GM04503 (cell line): ENCODE data around the gene LONRF2.
A peak's percentile ranks its signal among the peaks of the same experiment; 100 is the strongest.

Experiments
- DNase-seq: peaks from one replicate; pipeline ENCODE4 v3.0.0-alpha.2; 2012; ENCODE audit warnings: low read depth

LONRF2 gene

DNA sequence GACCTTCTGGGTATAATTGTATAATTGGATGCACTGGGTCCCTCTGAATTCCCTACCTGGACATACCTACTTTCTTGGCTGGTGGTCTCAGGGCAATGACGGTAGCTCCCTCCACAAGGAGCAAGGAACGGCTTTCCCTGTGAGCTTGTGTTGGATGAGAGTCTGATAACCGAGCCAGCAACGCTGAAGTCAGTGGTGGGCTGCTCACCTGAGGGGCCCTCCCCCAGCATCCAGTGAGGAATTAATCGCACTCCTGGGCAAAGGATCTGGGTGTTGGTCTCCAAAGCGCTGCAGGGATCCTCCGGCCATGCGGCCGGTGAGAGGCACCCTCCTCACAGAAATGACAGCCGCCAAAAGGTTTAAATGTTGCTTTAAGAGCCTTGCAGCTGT, 47.1 kb downstream of the LONRF2 start:
- no peak for DNase-seq

DNA sequence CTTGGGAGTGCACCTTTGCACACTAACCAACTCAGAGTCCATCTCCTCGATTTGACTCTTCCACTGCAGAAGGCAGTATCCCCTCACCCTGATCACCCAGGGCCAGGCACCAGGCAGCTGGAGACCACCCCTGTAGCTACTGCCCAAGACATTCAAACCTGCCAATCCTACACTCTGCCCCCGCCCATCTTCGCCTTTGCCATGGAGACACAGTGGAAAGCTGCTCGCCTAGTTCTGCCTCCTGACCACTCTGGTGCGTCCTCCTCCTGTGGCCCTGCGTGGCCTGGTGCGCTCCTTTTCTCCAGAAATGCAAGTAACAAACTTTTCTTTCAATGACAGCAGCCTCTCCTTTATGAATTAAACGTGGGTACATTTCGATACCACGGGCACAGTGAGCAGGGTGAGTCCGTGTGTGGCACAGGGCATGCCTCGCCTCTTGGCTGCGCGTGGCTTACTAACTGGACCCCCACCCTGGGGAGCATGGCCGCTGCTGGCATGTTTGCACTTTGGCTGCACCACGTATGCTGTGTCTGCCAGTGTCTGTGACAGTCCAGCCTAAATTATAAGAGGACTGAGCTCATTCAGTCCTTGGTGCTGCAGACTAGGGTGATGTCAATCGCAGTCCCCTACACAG, 47.6 kb downstream of the LONRF2 start:
- no peak for DNase-seq

DNA sequence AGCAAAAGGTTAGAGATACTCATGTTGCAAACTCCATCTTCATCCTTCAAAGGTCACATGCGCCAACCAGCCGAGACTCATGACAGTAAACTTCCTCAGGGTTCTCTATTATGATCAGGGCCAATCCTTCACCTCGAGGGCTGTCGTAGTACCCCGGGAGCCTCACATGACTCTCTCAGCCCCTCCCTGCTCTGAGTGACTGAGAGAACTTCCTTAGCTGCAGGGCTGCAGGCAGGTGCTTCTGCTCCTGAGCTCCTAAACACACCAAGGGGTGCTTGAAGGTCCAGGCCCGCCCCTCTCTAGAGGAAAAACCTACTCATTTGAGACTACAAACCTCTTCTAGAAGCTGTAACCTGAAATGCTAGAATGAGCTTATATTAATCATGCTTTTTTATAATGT, 48.2 kb downstream of the LONRF2 start:
- DNase-seq, result no peak

DNA sequence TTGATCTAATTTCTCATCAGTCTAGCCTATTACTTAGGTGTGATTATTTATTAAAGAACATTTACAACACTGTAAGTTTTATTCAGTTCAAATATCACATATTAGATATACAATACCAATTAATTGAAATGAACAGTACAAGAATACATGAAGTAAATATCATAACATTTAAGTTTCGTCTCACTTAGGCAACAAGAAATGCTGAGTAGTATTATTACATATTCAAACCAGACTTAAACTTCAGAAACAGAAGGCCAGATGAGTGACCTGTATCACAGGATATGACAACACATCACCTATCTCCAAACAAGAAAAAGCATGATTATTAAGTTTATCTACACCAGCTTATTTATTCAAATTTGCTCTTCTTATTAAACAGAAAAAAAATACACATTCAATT, 48.9 kb downstream of the LONRF2 start:
- DNase-seq, result no peak

DNA sequence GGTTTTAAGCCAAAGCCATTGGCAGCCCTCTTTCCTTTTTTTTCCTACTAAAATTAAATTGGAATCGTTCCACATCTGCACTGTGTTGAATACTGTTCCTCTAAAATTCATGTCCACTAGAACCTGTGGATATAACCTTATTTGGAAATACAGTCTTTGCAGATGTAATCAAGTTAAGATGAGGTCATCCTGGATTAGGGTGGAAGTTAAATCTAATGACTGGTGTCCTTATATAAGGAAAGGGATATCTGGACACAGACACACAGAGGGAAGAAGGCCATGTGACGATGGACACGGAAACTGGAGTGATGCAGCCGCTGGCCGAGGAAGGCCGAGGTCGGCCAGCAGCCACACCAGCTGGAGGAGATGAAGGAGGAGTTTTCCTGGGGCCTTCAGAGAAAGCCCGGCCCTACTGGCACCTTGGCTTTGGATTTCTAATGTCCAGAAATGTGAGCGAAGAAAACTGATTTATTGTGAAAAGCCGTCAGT, 49.4 kb downstream of the LONRF2 start:
- no peak for DNase-seq

DNA sequence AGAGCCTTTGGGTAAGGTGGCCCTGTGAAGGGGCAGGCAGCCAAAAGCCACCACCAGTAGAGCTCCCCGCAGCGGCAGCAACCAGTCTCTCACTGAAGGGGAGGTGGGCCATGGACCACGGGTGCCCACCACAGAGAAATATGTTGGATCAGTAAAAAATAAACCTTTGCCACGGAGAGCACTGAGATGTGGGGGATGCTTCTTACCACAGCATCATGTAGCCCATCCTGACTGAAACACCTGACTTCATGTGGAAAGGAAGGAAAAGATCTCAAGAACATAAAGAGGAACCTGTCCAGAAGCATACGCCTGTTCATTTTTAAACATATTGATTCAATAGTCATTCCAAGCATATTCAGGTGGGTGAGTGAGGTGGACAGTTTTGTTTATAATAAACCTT, 51.1 kb downstream of the LONRF2 start:
- no peak for DNase-seq

DNA sequence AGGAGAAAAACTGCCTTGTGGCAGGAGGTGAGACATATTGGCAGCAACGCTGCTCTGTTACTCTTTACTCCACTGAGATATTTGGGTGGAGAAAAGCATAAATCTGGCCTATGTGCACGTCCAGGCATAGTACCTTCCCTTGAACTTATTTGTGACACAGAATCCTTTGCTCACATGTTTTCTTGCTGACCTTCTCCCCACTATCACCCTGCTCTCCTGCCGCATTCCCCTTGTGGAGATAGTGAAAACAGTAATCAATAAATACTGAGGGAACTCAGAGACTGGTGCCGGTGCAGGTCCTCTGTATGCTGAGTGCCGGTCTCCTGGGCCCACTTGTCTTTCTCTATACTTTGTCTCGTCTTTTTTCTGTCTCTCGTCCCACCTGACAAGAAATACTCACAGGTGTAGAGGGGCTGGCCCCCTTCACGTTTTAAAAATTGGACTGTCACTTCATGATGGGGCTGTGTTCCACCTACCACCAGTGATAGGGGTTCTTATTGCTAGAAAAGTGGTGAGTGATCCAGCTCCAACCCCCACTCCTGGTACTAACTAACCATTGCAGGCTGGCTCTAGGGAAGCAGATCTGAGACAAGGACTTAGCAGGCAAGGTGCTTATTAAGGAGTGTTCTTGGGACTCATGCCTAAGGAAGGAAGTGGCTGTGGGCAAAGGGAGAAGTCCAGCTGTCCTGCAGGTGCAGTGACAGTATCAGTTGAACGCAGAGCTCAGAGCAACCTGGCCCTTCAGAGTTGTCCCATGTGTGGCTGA, 51.7 kb downstream of the LONRF2 start:
- no peak for DNase-seq

DNA sequence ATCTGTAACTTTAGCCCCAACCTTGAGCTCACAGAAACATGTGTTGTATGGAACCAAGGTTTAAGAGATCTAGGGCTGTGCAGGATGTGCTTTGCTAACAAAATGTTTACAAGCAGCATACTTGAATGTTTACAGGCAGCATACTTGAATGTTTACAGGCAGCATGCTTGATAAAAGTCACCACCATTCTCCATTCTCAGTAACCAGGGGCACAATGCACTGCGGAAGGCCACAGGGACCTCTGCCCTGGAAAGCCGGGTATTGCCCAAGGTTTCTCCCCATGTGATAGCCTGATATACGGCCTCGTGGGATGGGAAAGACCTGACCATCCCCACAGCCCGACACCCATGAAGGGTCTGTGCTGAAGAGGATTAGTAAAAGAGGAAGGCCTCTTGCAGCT, 52.4 kb downstream of the LONRF2 start:
- DNase-seq, result no peak

DNA sequence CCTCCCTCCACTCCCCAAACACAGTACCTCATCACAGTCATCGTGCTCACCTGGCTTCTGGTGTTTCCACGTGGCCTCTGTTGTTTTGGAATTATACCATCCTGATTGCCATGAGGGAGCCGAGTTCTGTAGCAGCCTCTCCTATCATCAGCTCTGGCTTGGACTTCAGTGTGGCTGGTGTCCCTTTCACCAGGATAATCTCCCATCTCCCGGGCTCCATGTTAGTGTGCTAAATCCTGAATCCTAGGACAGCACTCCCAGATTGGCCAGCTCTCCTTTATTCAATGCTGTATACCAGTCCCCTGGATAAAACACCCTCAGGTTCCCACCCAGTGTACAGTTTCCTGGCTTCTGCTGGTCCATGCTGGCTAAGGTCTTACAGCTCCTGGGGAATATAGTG, 53.3 kb downstream of the LONRF2 start:
- no peak for DNase-seq

DNA sequence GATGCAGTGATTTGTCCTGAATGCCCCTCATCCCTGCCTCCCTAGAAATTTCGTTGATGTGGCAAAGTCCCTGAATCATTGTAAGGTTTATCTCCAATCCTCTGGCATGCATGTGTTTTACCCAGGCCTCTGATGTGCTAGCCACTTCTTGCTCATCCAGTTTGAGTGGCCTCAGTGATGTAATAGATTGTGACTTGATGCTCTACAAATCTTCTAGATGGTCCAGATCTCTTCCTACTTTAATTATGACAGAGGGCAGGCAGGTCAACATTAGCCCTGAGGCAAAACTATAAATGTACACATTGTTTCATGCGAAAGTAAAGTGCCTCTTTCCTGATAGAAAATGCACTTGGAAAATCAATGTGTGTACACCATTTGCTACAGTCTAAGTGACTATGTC, 54.5 kb downstream of the LONRF2 start:
- DNase-seq, result no peak

DNA sequence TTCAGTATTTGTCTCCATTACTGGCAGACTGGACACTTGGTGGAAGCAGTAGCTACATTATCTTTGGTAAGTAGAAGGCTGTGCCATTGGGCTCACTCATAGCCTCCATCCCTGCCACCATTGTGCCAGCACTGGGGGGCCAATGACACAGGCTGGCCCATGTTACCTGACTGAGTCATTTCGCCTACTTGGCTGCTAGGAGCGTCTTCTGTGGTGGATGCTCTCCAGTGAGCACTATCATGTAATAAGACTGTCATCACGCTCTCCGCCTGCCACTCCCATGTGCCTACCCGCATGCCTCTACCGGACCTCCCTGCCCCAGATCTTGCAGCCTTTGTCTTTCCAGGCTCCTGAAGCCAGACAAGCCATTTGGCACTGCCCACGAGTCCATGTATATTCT, 56.2 kb downstream of the LONRF2 start:
- DNase-seq, result no peak

DNA sequence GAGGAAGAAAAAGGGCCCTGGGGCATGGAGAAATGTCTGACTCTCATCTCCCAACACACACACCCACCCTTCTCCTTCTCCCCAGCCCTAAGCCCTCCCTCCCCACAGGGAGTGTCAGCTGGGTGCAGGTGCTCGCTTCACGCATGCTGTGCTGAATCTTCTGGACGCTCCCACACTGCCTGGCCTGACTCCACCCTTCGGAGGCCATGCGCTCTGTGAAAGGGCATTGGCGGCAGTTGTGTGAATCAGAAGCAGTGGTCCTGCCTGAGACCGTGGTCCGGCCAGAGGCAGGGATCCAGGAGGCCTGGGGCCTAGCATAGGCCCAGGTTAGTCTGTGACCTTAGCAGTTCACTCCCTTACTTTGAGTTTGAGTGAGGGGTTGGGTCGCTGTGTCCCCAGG, 57.1 kb downstream of the LONRF2 start:
- no peak for DNase-seq

DNA sequence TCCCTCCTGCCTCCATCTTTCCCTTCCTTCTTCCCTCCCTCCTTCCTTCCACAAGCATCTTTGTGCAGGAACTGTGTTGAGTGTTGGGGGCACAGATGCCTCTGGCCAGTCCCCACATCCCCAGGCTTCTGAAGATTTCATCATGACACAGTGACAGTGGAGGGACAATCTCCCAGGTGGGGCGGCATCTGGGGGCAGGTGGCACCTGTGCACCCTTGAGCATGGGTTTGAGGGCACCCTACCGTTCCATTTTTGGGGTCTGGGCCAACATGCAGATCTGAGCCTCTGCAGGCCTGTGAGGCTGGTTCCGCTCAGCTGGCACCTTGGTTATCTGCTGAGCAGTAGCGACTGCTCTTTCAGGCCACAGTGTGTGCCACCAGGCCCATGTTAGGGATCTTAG, 57.6 kb downstream of the LONRF2 start:
- DNase-seq, result no peak

DNA sequence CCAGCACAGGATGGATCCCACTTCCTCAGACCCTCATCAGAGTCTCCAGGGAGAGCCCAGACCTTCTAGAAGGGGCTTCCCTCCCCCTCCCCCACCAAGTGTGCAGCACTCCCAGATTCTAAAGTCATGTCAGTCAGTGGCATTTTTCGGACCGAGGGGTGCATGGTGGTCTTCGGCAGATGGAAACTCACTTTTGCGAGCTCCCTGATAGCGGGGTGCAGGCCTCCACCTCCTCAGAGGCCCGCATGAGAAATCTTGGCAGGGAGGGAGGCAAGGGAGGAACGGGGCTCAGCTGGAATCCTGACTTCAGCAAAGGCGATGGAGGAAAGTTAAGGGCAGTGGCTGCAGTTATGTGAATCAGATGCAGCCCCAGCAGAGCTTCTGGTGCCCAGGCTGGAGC, 58.2 kb downstream of the LONRF2 start:
- DNase-seq, result no peak

DNA sequence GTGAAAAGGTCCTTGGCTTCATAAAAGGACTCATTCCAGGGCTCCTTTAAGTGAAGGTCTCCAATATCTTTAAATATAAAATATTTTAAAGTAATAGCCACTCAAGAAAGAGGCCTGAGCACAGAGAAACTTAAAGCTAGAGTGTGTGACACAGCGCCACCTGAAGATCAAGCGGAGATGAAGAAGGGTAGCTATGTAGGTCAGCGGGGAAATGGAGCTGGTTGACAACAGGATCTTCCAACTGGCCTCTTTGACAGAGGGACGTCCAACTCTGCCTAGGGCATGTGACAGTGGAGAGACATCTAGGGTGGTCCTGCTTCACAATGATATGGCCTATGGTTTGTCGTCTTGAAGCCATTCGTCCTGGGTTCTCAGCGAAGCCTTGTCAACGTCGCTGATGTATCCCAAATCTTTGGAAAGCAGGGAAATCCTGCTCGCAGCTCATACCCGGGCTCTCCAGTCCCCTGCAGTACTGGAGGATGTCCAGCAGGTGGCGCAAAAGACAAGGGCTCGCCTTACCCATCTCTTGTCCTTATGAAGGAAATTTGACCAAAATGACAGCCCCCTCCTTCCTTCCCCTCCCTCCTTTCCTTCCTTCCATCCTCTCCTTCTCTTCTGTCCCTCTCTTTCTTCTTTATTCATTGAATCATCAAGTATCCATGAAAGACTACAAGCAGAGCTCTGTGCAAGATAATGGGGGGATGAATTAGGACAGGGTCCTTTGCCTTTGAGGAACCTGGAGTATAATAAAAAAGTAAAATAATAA, 59.6 kb downstream of the LONRF2 start:
- no peak for DNase-seq

DNA sequence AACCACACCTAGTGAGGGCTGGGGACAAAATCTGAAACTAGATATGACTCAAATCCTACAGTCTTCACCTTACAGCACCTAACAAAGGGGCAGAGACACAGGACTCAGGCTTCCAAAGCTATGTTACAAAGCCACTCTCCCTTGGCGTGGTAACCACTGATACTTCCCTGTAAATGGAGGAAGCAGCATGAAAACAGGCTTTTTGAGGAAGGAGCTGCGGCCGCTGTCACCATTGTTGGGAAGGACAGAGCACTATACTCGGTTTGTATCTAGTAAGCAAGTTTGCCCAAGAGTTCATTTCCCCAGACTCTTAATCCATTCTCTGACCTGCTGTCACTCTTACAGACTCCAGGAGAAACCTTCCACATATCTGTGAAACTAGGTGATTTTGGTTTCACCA, 60.3 kb downstream of the LONRF2 start:
- no peak for DNase-seq

DNA sequence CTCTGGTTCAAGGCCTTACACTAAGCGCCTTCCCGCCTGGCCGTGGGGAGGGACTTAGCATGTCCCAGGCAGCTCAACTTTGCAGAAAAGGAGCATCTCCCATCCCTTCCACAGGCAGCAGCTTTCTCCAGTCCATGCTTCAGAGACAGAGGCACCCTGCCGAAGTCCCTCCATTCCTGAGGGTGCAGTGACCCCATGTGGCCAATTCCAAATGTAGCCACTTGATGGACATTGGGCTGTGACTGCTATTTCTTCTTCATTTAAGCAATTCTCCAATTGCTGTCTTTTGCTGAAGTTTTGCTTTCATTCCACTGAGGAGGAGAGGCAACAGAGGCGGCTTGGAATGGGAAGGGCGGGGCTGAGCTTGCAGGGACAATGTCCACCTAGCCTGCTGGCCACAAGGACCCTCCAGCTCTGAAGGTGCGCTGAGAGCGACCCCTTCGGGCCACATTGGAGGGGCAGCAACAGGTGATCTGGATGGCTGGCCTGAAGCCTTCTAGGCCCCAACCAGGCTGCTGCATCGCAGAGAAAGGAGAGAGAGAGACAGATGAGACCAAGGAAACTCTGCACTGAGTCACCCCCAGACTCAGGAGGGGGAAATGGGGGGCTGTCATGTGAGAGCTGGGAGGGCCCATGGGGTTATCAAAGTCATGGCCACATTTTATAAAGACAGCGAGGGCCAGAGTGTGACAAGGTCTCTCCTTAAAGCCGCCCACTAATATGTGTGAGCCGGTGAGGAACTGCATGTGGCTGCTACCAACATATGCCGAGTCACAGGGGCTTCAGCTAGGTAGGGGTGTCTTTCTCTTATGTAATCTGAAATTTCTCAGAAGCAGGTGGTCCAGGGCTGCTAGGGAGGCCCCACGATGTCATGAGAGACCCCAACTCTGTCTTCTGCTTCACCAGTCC, 61.3 kb downstream of the LONRF2 start:
- peak; percentile 23 for DNase-seq

DNA sequence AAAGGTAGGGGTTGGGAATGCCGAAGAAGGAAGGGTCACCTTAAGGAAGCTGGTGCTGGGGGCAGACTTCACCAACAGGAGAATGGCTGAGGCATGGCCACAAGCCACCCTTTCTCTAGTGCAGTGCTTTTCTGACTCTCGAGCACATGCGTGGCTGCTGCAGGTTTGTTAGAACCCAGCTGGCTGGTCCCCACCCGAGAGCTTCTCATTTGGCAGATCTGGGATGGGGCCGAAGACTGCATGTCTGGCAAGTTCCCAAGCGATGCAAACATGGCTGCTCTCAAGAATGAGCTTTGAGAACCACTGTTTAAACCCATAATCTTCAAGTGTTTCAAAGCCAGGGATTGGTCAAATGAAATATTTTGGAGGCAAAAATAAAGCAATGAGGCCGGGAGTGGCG, 63.2 kb downstream of the LONRF2 start:
- no peak for DNase-seq

DNA sequence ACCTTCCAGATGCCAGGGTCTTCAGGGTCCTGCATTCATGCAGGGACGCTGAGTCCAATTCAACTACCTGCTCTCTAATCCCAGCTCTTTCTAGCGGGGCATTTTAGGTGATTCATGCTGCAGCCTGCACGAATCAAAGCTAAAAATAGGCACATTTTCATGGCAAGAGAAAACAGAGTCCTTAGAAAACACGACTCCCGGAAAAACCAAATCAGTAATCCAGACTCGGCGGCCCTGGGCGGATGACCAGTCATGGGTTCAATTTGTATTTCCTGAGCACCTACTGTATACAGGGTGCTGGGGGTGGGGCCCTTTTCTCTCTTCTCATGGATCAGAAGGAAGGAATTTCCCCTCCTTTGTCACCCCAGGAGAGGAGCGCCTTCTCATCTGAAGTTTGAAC, 64.4 kb downstream of the LONRF2 start:
- DNase-seq, result no peak

DNA sequence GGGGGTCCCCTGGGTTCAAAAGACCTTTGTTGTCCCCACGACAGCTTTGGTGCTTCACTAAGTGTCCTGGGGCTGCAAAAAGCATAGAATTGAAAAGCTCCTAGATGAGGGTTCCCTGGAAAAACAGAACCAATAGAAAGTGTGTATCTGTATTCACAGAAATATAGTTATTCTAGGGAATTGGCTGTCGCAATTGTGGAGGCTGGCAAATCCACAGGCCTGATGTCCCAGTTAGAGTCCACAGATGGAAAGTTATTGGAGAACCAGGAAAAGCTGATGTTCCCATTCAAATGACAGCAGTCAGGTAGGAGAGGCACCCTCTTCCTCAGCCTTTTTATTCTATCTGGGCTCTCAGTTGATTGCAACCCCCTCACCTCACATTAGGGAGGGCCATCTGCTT, 65.5 kb downstream of the LONRF2 start:
- no peak for DNase-seq

DNA sequence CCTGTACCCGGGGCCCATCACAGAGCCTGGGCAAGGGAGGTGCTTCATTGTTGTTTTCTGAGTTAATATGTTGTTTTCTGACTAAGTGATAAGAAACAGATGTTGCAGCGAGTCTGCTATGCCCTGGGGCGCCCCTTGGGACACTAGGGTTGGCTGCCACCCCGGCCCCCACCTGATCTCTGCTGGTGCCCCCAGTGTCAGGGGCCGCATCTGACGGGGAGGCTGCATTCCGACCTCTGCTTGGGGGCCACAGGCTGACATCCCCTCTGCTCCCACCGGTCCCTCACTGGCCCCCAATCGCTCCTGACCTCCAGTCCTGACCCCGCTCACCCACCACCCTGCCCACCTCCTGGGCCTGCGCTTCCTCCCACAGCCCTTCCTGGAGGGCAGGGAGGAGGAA, 65.9 kb downstream of the LONRF2 start:
- DNase-seq, result no peak

DNA sequence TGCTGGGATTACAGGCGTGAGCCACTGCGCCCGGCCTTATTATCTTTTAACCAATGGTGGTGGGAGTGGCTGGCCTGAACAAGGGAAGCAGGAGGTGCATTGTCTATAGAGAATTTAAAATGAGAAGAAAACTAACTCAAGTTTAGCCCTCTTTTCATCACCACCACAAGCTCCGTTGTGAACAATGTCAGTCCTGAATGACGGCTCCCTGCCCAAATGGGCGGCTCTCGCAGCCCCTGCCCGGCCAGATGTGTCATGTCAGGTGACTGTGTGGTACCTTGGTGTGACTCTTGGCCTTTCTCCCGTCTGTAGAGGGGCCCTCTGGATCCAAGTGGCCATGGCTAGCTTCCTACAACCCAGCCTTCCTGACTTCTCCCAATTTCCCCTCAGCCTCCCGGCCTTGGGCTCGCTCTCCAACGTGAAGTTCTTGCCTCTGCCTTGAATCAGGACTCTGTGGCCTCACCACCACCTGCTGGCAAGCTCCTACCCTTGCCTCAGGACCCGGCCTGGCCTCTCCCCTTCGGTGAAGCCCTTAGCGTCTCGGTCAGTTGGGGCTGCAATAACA, 67.6 kb downstream of the LONRF2 start:
- no peak for DNase-seq
